Keratinocyte (primary cell): ENCODE results near the gene GPR75.

Experiments used
- EZH2 ChIP-seq: IDR thresholded peaks from one replicate; pipeline ENCODE4 v1.6.1; 2012; ENCODE audit warnings: inconsistent platforms, mild to moderate bottlenecking, low read length, moderate library complexity
- TF ChIP-seq, protein P1 (sequence below), 3 experiments: IDR thresholded peaks in 1 of 3; conservative IDR thresholded peaks in 1 of 3; optimal IDR thresholded peaks in 1 of 3; 2 replicates in 2 of 3; 3 replicates in 1 of 3; pipeline versions ENCODE3 to v1.5.1; 2011; ENCODE audit warnings: low read length in 3 of 3, mild to moderate bottlenecking in 3 of 3, moderate library complexity in 2 of 3, control low read depth in 1 of 3, inconsistent platforms in 1 of 3; ENCODE audit not compliant: insufficient read depth in 2 of 3; ENCODE audit errors: extremely low read depth in 1 of 3

DNA sequence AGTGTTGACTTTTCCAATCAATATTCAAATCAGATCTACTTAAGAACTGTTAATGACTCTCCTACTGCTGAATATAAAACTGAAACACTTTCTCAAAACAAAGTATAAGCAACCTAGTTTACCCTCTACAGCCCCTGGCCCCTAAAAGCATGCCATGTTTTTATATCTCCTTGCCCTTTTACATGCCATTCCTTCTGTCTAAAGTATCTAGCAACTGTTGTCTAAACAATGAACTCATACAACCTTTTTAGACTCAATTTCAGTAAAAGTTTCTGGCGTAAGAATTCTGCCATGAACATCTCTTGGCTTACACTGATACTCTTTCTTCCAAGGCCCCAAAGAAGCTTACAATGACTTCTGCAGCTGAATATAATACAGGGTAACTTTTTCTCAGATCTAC lies 47.8 kb upstream of the GPR75 start:
- TF ChIP-seq, protein P1, sequence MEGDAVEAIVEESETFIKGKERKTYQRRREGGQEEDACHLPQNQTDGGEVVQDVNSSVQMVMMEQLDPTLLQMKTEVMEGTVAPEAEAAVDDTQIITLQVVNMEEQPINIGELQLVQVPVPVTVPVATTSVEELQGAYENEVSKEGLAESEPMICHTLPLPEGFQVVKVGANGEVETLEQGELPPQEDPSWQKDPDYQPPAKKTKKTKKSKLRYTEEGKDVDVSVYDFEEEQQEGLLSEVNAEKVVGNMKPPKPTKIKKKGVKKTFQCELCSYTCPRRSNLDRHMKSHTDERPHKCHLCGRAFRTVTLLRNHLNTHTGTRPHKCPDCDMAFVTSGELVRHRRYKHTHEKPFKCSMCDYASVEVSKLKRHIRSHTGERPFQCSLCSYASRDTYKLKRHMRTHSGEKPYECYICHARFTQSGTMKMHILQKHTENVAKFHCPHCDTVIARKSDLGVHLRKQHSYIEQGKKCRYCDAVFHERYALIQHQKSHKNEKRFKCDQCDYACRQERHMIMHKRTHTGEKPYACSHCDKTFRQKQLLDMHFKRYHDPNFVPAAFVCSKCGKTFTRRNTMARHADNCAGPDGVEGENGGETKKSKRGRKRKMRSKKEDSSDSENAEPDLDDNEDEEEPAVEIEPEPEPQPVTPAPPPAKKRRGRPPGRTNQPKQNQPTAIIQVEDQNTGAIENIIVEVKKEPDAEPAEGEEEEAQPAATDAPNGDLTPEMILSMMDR (optimal IDR thresholded peaks at IDR 0.05 in 1 of 3, IDR thresholded peaks at IDR 0.05 in 1 of 3, conservative IDR thresholded peaks at IDR 0.05 in 1 of 3; ENCODE audit: extremely low read depth in 1 of 3, insufficient read depth in 2 of 3, low read length in 3 of 3): no peak
- no peak for TF ChIP-seq EZH2
